Activated effector memory CD4-positive, alpha-beta T cell treated with anti-CD3 and anti-CD28 coated beads, Interleukin-2, amount 50 U/mL, for 16 hours (primary cell): ENCODE measurements around the gene PDILT.
"Not testable (repeated sequence)": the region's sequence is repeated elsewhere in the genome, so short reads cannot be mapped to it uniquely, and the experiment has no call there.

Experiments used
- DNase-seq: peaks from one replicate; pipeline ENCODE4 v3.0.0-alpha.2; 2020

PDILT gene

GRCh38 chr16:20320178-20320577 is 84.4 kb downstream of the PDILT start:
- DNase-seq = no peak

- DNase-seq = no peak
These were observed 85.1 kb downstream of the PDILT start for GRCh38 chr16:20319406-20319805.

GRCh38 chr16:20318437-20318836 is 86.1 kb downstream of the PDILT start:
- no peak for DNase-seq

GRCh38 chr16:20318006-20318405 is 86.5 kb downstream of the PDILT start:
- no peak for DNase-seq

GRCh38 chr16:20317117-20317516 is 87.4 kb downstream of the PDILT start:
- DNase-seq = no peak

- DNase-seq = no peak
These were observed 87.8 kb downstream of the PDILT start for GRCh38 chr16:20316715-20317114.

- DNase-seq = no peak
These were observed 88.8 kb downstream of the PDILT start for GRCh38 chr16:20315764-20316163.

- no peak for DNase-seq
These were observed 90.0 kb downstream of the PDILT start for GRCh38 chr16:20314575-20314974.

GRCh38 chr16:20313741-20314140 is 90.8 kb downstream of the PDILT start:
- DNase-seq = no peak

GRCh38 chr16:20312536-20313095 is 91.9 kb downstream of the PDILT start:
- DNase-seq = not testable (repeated sequence)

- DNase-seq = no peak
These were observed 93.0 kb downstream of the PDILT start for GRCh38 chr16:20311548-20311947.

GRCh38 chr16:20310421-20311395 is 93.8 kb downstream of the PDILT start:
- no peak for DNase-seq

GRCh38 chr16:20309786-20310185 is 94.8 kb downstream of the PDILT start:
- DNase-seq = no peak
